GM19023 (cell line): Measurements from ENCODE around the gene POGLUT2.
"Not testable (repeated sequence)": the region's sequence is repeated elsewhere in the genome, so short reads cannot be mapped to it uniquely, and the experiment has no call there.

Source experiments
- ATAC-seq: cut with Tn5 transposase; IDR thresholded peaks from one replicate; pipeline ENCODE4 v1.9.1; 2021; ENCODE audit warnings: mild to moderate bottlenecking, moderate library complexity; ENCODE audit not compliant: unreplicated experiment

Gene POGLUT2

GRCh38 chr13:102812611-102813287 is 14.0 kb upstream of the POGLUT2 start:
- ATAC-seq: no peak

DNA sequence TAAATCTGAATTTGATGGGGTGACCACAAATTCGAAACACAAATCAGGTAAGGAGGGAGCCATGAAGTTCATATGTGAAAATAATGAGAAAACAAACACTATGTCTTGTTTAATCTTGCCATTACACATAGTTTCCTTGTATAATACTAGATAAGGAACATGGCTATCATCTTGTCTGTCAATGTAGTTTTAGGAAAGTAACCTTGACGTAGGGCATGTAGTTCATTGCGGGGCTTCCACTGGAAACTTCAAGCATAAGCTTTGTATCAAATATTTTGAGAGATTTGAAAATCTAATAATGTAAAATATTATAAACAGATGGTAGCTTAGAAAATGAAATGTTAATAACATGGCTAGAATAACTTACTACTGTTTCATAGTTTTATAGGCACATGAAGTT is 8.9 kb upstream of the POGLUT2 start:
- ATAC-seq: no peak

GRCh38 chr13:102805680-102806079 is 6.9 kb upstream of the POGLUT2 start:
- no peak for ATAC-seq

DNA sequence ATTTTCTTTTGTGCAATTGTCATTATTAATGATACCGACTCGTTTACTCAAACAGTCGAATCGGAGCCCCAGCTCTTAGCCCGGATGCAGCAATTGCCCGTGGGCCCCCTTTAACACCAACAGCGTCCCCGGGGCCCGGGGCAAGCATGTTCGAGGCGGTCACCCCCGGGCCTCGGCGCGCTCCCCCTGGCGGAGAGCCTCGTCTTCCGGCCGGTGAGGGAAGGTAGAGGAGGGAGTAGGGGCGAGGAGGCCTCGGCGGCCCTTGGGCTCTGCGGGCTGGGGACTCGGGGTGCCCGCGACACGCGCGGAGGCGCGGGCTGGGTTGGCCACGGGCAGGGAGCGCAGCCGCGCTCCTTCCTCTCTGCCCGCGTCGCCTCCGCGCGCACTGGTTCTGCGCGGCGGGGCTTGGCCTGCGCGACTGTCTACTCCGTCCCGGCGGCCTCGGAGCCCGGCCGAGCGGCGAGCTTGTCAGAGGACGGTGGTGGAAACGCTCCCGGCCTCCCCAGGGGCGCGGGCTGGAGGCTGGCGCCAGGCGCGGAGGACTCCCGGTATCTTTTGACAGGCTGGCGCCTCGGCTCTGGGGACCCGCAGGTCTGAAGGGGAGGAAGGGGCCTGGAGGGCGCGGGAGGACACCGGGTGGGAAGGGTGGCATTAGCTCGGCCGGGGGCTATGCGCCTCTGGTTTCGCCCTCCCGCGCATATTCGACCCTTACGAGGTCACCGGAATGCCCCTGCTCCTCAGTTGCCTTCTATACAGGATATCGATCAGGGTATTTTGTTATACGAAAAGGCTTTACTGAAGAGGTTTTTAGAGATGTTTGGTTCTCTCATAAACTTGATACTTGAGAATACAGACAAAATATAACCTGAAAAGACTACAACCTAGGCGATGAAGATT is 1.6 kb upstream of the POGLUT2 start:
- ATAC-seq: peak; percentile 83

- ATAC-seq: peak; percentile 9
Measured at GRCh38 chr13:102799426-102800144, 809 bp upstream of the POGLUT2 start.

GRCh38 chr13:102793611-102794355 is 5.0 kb downstream of the POGLUT2 start:
- no peak for ATAC-seq

GRCh38 chr13:102792396-102792795 is 6.4 kb downstream of the POGLUT2 start:
- ATAC-seq: no peak

GRCh38 chr13:102788683-102789082 is 10.1 kb downstream of the POGLUT2 start:
- ATAC-seq: no peak

GRCh38 chr13:102784483-102784882 is 14.3 kb downstream of the POGLUT2 start:
- ATAC-seq: no peak

- ATAC-seq: no peak
Measured at GRCh38 chr13:102781591-102781990, 17.2 kb downstream of the POGLUT2 start.

DNA sequence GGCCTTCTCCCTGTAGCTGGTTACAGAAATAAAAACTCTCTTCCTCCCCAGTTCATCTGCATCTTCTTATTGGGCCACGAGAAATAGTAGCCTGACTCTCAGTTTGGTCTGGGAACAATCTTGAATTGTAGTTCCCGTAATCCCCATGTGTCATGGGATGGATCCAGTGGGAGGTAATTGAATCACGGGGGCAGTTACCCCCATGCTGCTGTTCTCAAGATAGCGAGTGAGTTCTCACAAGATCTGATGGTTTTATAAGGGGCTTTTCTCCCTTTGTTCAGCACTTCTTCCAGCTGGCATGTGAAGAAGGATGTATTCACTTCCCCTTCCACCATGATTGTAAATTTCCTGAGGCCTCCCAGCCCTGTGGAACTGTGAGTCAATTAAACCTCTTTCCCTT is 18.1 kb downstream of the POGLUT2 start:
- not testable (repeated sequence) for ATAC-seq

DNA sequence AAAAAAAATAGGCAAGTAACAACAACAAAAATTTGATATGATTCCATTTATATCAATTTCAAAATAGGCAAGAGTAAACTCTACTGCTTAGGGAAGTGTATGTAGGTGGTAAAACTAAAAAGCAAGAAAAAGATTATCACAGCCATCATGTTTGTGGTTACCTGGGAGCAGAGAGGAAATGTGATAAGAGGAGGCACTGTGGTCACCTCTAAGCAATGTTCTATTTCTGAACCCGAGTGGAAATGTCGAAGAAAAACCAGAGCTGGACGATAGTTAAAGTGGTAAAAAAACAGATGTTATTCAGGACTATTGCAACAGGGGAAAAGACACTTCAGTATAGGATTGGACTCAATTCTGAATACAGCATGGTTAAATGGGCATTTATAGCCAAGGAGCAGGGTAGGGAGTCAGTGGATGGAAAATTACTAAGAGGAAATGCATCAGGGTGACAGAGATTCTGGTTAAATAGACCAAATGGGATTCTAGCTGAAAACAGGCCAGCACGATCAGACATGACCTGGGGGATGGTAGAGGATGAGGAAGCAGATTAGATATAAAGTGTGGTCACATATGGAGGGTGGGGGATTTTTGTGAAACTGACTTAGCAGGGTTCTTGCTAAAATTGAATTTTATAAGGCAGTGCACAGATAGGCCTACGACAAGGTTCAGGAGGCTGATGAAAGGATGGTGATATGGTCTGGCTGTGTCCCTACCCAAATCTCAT is 19.2 kb downstream of the POGLUT2 start:
- ATAC-seq: peak; percentile 43

GRCh38 chr13:102777736-102778135 is 21.0 kb downstream of the POGLUT2 start:
- no peak for ATAC-seq

GRCh38 chr13:102776271-102776670 is 22.5 kb downstream of the POGLUT2 start:
- ATAC-seq: no peak

GRCh38 chr13:102774591-102775520 is 23.9 kb downstream of the POGLUT2 start:
- ATAC-seq: no peak

GRCh38 chr13:102774214-102774568 is 24.6 kb downstream of the POGLUT2 start:
- no peak for ATAC-seq

DNA sequence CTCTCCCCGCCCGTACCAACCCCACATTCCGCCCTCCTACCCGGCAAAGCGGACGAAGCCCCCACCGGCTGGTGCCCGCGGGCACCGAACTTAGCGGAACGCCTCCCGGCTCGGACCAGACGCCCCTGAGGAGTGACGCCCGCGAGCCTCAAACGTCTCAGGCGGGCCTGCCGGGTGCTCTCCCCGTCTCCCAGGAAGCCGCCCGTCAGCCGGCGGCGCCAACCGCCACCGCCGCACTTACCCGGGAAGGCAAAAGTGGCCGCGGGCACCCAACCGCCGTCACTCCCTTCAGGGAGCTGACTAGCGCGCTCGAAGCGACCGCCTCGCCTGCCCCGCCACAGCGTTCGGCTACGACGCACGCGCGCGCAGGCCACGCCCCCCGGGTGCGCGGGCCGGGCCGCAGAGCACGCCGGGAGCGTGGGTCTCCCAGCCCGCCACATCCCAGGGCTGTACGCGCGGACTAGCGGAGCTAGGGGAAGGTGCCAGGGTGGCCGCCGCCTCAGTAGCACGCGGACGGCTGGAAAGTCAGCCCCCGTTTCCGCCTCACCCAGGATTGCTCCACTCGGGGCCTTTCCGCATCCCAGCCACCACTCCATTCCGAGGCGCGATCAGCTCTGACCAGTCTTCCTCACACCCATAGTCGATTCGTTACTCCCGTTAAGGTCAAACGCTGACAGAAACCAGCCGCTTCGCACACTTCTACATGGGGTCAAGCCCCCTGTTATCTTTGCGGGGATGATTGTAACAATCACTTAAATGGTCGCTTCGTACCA is 25.1 kb downstream of the POGLUT2 start, which contains the start of gene TEX30:
TEX30 (minus strand) TSS at position 346 of the 773 bp plus-strand sequence. CDS start 3,760 bp downstream, outside the sequence.
- ATAC-seq: peak; percentile 94

DNA sequence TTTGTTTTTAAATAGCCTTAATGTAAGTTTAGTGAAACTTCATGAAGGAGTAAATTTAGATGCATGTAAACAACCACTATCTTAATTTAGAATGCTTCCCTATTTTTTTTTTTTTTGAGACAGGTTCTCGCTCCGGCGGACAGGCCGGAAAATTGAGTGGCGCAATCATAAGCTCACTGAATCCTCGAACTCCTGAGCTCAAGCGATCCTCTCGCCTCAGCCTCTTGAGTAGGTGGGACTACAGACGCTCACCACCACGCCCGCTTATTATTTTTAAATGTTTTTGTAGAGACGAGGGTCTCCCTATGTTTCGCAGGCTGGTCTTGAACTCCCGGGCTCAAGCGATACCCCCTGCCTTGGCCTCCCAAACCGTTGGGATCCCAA is 26.7 kb downstream of the POGLUT2 start:
- ATAC-seq: no peak
